Astrocyte of the cerebellum (primary cell): Measurements from ENCODE around the gene PPP2R3B.
"Not testable (repeated sequence)": the region's sequence is repeated elsewhere in the genome, so short reads cannot be mapped to it uniquely, and the experiment has no call there.

Experiments used
- DNase-seq: peaks from one replicate; pipeline ENCODE4 v3.0.0-alpha.2; 2011; ENCODE audit warnings: low read depth
- H3K4me3 ChIP-seq: 2 replicates; pipeline ENCODE4 v1.5.1; 2011; ENCODE audit warnings: mild to moderate bottlenecking, low read depth, low read length, moderate library complexity
- CTCF ChIP-seq: IDR thresholded peaks from 2 replicates; pipeline ENCODE4 v1.5.1; 2012; ENCODE audit warnings: low read length, low read depth, moderate library complexity, mild to moderate bottlenecking; ENCODE audit errors: missing control alignments
- in situ Hi-C: cut with HindIII; loops from 2 replicates; pipeline ENCODE4 v1.10.0; 2017; ENCODE audit warnings: low sequenced_read_pairs

Gene PPP2R3B

GRCh38 chrX:307261-308111, 79.2 kb downstream of the PPP2R3B start:
- no peak overlapping the region for H3K4me3 ChIP-seq
- no peak for DNase-seq
- in situ Hi-C loops: no loop called here
- no peak for TF ChIP-seq CTCF

GRCh38 chrX:306614-307251, 80.0 kb downstream of the PPP2R3B start:
- H3K4me3 ChIP-seq, in situ Hi-C loops, DNase-seq: not testable (repeated sequence)

DNA sequence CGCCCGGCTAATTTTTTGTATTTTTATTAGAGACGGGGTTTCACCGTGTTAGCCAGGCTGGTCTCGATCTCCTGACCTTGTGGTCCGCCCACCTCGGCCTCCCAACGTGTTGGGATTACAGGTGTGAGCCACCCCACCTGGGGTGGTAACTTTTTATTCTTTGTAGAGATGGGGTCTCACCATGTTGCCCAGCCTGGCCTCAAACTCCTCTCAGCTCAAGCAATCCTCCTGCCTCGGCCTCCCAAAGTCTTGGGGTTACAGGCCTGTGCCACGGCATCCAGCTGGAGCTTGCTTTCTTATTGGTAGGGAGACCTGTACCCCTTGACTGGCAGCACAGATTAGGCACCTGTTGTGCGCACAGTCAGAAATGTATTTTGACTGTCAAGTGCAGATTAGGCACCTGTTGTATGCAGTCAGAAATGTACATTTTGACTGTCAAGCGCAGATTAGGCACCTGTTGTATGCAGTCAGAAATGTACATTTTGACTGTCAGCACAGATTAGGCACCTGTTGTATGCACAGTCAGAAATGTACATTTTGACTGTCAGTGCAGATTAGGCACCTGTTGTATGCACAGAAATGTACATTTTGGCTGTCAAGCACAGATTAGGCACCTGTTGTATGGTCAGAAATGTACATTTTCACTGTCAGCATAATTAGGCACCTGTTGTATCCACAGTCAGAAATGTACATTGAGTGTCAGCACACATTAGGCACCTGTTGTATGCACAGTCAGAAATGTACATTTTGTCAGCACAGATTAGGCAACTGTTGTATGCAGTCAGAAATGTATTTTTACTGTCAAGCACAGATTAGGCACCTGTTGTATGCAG, 80.7 kb downstream of the PPP2R3B start:
- in situ Hi-C loops, H3K4me3 ChIP-seq, DNase-seq: not testable (repeated sequence)

GRCh38 chrX:302975-303374, 83.7 kb downstream of the PPP2R3B start:
- no peak for TF ChIP-seq CTCF
- DNase-seq: no peak
- H3K4me3 ChIP-seq: no peak overlapping the region
- in situ Hi-C loops: no loop called here

DNA sequence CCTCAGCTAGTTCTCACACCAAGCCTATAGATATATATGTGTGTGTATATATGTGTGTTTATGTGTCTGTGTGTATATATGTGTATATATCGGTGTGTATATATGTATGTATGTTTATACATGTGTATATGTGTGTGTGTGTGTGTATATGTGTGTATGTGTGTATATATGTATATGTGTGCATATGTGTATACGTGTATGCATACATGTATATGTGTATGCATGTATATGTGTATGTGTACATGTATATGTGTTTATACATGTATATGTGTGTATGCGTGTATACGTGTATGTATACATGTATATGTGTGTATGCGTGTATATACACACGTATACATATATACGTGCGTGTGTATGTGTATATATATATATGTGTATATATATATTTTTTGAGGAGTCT, 86.4 kb downstream of the PPP2R3B start:
- TF ChIP-seq CTCF: no peak
- no peak overlapping the region for H3K4me3 ChIP-seq
- in situ Hi-C loops: no loop called here
- DNase-seq: no peak

DNA sequence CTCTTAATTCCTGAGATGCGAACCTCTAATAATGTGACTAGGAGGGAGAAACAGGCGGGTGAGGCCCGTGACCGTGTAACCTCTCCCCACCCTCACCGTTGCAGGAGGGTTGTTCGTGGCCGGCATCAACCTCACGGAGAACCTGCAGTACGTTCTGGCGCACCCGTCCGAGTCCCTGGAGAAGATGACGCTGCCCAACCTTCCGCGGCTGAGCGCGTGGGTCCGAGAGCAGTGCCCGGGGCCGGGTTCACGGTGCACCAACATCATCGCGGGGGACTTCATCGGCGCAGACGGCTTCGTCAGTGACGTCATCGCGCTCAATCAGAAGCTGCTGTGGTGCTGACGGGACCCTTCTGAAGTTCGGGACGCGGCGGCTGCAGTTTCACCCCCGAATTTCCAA, 87.7 kb downstream of the PPP2R3B start:
- no peak for TF ChIP-seq CTCF
- in situ Hi-C loops: no loop called here
- DNase-seq: no peak

DNA sequence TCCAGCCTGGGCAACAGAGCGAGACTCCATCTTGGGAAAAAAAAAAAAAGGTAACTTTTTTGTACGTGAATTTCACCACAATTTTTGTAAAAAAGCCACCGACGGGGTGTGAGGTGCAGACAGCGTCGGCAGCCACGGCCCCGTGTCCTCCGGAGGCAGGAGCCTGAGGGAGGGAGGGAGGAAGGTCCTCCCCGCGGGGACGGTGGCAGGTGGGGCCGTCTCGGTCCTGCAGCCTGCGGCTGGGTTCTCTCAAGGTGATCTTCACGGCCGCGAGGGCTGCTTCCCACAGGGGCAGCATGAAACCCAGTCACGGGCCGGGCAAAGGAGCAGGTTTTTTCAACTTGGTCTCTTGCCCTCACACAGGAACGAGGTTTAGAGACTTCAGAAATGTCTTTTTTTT, 91.6 kb downstream of the PPP2R3B start:
- H3K4me3 ChIP-seq: no peak overlapping the region
- DNase-seq: no peak
- in situ Hi-C loops: no loop called here
- no peak for TF ChIP-seq CTCF

More for the DNA sequence above, 87.7 kb downstream of the PPP2R3B start:
- H3K4me3 ChIP-seq: no peak overlapping the region
